Mucosa of descending colon (tissue), 3 donors: ENCODE results near the gene ALDH1L1. TPM values are rescaled to one million over a fixed set of nuclear protein-coding genes. Genes with fewer than 3 reads are reported as not detected.
A peak's percentile ranks its signal among the peaks of the same experiment; 100 is the strongest.

Experiments
- ATAC-seq: fragments of 200-7000 bp; cut with Tn5 transposase; one replicate; pipeline ENCODE4 v1.9.1; 2020; ENCODE audit warnings: mild to moderate bottlenecking, moderate library complexity
- DNase-seq, 3 donors: peaks; one replicate each; pipeline ENCODE4 v3.0.0-alpha.2; 2020
- H3K36me3 ChIP-seq: fragments of 200-600 bp; one replicate; pipeline ENCODE4 v1.8.0; 2021; ENCODE audit warnings: low read depth, mild to moderate bottlenecking
- H3K4me1 ChIP-seq: fragments of 200-600 bp; one replicate; pipeline ENCODE4 v1.8.0; 2021; ENCODE audit warnings: low read depth, mild to moderate bottlenecking
- H3K4me3 ChIP-seq: fragments of 200-600 bp; one replicate; pipeline ENCODE4 v1.8.0; 2021; ENCODE audit warnings: mild to moderate bottlenecking
- H3K9me3 ChIP-seq: fragments of 200-600 bp; one replicate; pipeline ENCODE4 v1.8.0; 2021; ENCODE audit warnings: mild to moderate bottlenecking
- intact Hi-C, 2 donors: fragments of 100-400 bp; cut with DNase I in 1 of 2; cut with micrococcal nuclease in 1 of 2; formaldehyde crosslinking; loops; one replicate each; pipeline versions ENCODE4 v1.11.0 to v1.11.1; 2022; cut with DNase I, micrococcal nuclease
- total RNA-seq, 3 donors: library from RNA; stranded (reverse); fragmentation: NEBNext Ultra II Directional in 2 of 3; extraction: Animal tissue kit (Norgen Biotek cat#: 25700) in 2 of 3; gene quantifications; one replicate each; pipeline versions ENCODE4 v1.2.1 to v1.2.4, GENCODE V29; 2021 to 2023
- TF ChIP-seq, protein P1 (sequence below): fragments of 200-600 bp; IDR thresholded peaks from one replicate; pipeline ENCODE4 v1.8.0; 2022; ENCODE audit warnings: antibody characterized with exemption, mild to moderate bottlenecking
- donor health status: DM: no; HTN: no; CAD: no; lungs with moderate emphysema.
- donor health status: DM: no; HTN: no; CAD: no.
- donor health status: DM: no; HTN: yes; CAD: no.

The ALDH1L1 gene
- total RNA-seq, 3 donors from 2014 or later, result 14.3 to 27.4 (median 15.0) TPM

DNA sequence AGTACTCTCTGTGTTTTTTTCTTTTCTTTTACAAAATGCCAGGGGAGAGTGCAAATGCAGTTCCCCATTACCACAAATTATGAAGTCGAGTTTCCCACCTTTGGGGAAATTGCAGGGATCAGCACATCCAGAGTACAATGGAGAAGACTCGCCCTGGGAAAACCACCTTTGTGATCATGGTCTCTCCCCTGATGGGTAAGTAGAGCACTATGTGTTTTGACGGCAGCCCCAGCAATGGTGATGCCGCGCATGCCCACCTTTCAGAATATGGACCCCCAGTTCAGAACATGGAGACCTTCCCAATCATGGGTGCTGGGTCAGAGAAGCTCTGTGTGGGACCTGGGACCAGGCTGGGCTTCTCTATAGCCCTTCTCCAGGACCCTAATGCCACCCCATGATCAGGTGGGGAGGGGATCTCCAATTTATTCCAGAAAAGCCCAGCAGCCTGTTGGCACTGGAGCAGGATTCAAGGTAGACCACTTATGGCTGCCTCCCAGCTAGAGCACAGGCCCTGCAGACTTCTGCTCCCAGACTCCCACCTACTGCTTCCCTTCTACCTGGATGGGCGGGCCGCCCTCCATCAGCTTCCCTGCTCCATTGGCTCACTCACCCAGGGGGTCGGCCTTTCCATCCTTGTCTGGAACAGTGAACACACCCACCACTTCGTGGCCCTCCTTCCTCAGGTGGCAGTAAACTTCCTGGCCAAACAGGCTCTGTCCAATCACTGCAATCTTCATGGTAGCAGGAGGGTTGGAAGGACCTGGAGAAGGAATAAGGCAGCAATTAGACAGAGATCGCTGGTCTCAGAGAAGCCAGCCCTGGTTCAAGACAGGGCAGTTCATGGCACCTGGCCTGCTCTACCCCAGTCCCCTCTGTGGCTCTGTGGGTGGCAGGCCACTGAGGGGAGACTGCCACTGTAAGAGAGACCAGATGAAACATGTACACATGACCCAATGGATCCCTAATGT is 19.9 kb downstream of the ALDH1L1 start:
- ATAC-seq, result no peak
- Histone ChIP-seq H3K9me3 (no peaks in the 10 kb centered on the region), H3K4me3 (no peak overlapping the region), H3K4me1 (no peaks in the 10 kb centered on the region), H3K36me3 (no peaks in the 10 kb centered on the region)
- intact Hi-C loops, result no loop called here
- TF ChIP-seq, protein P1, sequence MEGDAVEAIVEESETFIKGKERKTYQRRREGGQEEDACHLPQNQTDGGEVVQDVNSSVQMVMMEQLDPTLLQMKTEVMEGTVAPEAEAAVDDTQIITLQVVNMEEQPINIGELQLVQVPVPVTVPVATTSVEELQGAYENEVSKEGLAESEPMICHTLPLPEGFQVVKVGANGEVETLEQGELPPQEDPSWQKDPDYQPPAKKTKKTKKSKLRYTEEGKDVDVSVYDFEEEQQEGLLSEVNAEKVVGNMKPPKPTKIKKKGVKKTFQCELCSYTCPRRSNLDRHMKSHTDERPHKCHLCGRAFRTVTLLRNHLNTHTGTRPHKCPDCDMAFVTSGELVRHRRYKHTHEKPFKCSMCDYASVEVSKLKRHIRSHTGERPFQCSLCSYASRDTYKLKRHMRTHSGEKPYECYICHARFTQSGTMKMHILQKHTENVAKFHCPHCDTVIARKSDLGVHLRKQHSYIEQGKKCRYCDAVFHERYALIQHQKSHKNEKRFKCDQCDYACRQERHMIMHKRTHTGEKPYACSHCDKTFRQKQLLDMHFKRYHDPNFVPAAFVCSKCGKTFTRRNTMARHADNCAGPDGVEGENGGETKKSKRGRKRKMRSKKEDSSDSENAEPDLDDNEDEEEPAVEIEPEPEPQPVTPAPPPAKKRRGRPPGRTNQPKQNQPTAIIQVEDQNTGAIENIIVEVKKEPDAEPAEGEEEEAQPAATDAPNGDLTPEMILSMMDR, result no peak
- DNase-seq, result no peak

DNA sequence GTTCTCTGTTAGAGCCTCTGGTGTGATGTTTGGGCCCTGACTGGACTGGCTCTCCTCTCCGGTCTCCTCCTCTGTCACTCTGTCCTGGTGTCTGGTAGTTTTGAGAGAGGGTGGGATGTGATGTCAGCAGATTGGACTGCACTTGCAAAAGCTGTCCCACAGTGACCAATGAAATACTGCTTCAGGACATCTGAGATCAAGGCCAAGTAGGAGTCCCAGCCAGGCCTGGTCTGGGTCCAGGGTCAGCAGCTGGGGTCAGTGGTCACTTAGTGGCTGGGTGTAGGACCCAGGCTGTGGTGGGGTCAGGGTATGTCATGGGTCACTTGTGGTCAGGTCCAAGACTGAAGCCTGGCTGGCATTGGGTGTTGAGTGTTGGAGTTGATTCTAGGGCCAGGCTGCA is 20.9 kb downstream of the ALDH1L1 start:
- no peak for ATAC-seq
- Histone ChIP-seq H3K36me3 (no peaks in the 10 kb centered on the region), H3K4me3 (no peak overlapping the region), H3K9me3 (no peaks in the 10 kb centered on the region), H3K4me1 (no peaks in the 10 kb centered on the region)
- no peak for DNase-seq
- intact Hi-C loops, result no loop called here
- TF ChIP-seq, protein P1, result no peak

DNA sequence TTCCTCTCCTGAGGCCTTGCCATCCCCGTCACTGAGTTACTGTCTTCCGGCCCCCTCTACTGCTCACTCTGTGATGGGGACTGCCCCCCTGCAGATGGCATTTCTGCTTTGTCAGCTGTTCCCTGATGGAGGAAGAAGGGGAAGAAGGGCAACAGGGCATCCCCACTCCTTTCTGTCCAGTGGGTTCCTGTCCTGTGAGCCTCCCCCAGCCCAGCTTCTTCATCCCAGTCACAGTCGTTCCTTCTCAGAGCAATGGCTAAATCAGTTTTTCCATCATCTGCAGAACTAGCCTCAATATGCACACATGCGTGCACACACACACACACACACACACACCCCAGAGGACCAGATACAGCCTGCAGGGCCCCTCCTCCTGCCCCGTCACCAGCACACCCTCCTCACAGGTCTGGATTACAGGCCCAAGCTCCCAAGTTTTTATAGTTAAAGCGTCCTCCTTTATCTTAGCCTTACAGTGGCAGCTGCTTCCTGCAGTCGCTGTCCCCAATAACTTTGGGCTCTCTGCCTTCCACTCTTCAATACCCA is 21.4 kb downstream of the ALDH1L1 start:
- no peaks in the 10 kb centered on the region for H3K9me3 ChIP-seq
- TF ChIP-seq, protein P1, result no peak
- DNase-seq, result no peak
- intact Hi-C loops, result no loop called here
- no peaks in the 10 kb centered on the region for H3K36me3 ChIP-seq
- no peaks in the 10 kb centered on the region for H3K4me1 ChIP-seq
- ATAC-seq, result no peak
- H3K4me3 ChIP-seq, result no peak overlapping the region

DNA sequence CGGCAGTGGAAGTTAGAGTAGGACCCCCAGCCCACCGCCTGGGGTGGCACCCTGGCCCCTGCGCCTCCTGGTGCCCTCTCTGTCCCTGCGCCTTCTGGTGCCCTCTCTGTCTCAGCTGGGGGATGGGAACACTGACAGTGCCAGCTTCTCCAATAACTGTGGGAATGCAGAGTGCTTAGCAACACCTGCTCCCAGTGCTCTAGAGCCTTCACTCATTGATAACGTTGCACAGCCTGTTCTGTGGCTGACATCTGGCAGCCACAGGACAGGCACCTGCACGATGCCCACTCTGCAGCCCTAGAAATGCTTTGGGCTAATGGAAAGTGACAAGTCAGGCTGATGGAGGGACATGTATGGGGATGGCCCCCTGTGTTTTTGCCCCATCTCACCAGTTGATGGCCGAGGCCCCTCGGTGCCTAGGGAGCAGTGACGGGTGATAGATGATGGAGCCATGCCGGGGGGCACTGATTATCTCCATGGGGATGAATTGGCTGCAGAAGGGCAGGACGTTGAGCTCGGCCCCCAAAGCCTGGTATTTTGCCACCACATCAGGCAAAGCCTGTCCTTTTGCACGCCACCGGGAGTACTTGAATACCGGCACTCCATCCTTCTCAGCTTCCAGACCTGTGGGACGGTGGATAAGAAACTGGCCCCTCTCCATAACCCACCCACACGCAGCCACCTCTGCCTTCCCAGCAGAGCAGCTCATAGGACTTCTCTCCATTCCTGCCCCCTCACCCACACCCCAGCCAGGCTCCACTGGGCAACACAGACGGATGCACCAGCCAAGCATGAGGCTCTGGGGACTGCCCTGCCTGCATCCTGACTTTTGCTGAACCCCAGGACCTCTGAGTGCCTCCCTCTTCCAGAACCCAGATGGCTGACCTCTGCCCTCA is 22.1 kb downstream of the ALDH1L1 start:
- Histone ChIP-seq H3K9me3 (no peaks in the 10 kb centered on the region), H3K4me3 (no peak overlapping the region), H3K4me1 (no peaks in the 10 kb centered on the region), H3K36me3 (no peaks in the 10 kb centered on the region)
- ATAC-seq (no peak), DNase-seq (peak in 1 of 3 donors; percentile 29)
- TF ChIP-seq, protein P1, result no peak
- intact Hi-C loops, result no loop called here

DNA sequence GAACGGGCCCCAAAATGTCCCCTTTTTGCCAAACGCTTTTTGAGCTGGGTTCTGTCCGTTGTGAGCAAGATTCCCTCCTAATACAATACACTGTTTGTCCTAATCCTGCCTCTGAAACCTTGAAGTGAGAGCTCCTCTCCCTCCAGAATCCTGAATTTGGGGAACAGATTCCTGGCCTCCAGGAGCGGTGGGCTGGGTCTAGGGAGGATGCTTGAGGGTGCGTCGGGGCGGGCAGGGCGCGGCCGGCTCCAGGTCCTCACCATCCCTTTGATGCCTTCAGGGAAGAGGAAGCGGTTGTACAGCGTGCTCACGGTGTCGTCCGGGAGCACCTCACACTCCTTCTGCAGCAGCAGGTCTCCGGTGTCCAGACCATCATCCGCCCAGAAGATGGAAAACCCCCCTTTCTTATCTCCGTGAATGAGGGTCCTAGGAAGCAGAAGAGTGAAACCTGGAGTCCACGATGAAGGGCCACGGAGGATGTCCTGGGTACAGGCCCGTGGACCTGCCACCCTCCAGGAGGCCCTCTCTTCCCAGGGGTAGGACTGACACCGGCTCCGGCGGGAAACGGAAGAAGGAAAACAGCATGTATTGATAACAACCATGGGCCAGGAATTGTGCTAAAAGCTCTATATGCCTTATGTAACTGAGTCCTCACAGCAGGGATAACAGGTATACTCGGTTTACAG is 23.2 kb downstream of the ALDH1L1 start:
- DNase-seq, result peak in 1 of 3 donors; percentile 25
- Histone ChIP-seq H3K36me3 (no peaks in the 10 kb centered on the region), H3K9me3 (no peaks in the 10 kb centered on the region), H3K4me3 (no peak overlapping the region), H3K4me1 (no peaks in the 10 kb centered on the region)
- no peak for ATAC-seq
- TF ChIP-seq, protein P1, result no peak
- intact Hi-C loops, result no loop called here
